ENCODE results near the gene CHADL.

GRCh38 chr22:41248314-41248713 is 7.6 kb upstream of the CHADL start:
- TF ChIP-seq CTCF (IDR thresholded peaks at IDR 0.05) (no peak), POLR2A (IDR thresholded peaks at IDR 0.05) (no peak)
